ENCODE data around the gene WASF2.

- TF ChIP-seq POLR2AphosphoS5 (IDR thresholded peaks at IDR 0.05), result no peak
- TF ChIP-seq, protein P1, sequence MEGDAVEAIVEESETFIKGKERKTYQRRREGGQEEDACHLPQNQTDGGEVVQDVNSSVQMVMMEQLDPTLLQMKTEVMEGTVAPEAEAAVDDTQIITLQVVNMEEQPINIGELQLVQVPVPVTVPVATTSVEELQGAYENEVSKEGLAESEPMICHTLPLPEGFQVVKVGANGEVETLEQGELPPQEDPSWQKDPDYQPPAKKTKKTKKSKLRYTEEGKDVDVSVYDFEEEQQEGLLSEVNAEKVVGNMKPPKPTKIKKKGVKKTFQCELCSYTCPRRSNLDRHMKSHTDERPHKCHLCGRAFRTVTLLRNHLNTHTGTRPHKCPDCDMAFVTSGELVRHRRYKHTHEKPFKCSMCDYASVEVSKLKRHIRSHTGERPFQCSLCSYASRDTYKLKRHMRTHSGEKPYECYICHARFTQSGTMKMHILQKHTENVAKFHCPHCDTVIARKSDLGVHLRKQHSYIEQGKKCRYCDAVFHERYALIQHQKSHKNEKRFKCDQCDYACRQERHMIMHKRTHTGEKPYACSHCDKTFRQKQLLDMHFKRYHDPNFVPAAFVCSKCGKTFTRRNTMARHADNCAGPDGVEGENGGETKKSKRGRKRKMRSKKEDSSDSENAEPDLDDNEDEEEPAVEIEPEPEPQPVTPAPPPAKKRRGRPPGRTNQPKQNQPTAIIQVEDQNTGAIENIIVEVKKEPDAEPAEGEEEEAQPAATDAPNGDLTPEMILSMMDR (IDR thresholded peaks at IDR 0.05), result no peak
These were observed 112.0 kb downstream of the WASF2 start for GRCh38 chr1:27377760-27378495.

All from breast epithelium (tissue), 3 donors.